GM21825 (cell line): ENCODE measurements around the gene SLC18A2.

Experiments used
- ATAC-seq: cut with Tn5 transposase; IDR thresholded peaks from one replicate; pipeline ENCODE4 v1.9.1; 2021; ENCODE audit warnings: mild to moderate bottlenecking, moderate library complexity; ENCODE audit not compliant: unreplicated experiment

Gene SLC18A2

DNA sequence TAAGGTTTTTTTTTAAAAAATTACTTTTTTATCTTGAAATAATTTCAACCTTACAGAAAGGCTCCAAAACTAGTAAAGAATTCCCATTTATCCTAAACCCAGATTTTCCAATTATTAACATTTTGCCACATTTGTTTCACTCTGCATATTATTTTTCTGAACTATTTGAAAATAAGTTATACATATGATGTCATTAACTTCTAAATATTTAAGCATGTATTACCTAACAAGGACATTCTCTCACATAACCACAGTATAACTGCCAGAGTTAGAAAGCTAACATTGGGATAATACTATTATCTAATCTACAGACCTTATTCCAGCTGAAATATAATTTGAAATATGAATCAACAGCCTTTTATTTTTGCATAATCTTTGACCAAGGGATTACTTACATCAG is 65.8 kb downstream of the SLC18A2 start:
- no peak for ATAC-seq

DNA sequence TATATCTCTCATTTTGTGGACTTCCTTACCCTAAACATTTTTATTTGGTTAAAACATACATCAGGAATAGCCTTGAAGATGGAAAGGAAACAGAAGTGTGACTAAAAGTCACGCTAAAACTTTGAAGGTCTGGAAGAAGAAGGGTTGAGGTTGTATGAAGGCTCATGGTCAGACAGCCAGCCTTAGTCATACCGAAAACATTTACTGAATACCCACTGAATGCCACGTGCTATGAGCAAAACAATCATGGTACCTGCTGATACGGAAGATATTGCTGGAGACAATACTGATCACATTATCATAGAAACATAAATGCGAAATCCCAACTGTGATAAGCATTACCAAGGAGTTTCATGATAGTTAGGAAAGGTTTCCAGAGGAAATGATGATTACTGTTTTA is 70.3 kb downstream of the SLC18A2 start:
- no peak for ATAC-seq

DNA sequence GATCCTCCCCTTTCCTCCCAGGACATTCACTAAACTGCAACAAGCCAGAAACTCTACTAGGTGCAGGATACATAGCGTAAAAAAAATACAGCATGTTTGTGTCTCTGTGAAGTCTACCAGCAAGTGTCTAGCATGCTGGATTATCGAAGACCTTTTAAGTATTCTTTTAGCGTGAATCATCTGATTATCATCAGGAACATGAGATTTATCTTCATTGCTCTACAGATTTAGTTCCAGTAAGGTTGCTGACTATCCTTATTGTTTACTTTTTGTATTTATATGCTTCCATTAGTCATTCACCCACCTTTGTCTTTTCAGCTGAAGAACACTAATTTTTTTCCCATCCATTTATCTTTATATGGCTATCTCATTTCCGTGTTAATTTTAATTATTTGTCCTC is 71.5 kb downstream of the SLC18A2 start:
- no peak for ATAC-seq

DNA sequence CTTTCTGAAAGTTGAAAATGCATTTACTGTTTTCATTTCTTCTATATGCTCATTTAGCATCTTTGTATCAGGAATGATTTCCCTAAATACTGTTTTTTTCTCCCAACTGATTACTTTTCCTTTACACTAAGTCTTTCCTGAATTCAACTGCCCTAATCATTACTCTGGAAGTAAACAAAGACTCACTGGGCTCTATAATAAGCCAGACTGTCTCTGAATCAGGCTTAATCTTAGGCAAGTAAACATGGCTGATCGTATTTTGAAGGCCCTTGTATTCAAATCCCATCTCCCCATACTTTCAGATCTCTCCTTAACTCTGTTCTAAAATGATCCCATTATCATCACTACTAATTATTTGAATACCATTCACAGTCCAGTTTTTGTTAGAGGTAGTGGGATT is 72.7 kb downstream of the SLC18A2 start:
- no peak for ATAC-seq

DNA sequence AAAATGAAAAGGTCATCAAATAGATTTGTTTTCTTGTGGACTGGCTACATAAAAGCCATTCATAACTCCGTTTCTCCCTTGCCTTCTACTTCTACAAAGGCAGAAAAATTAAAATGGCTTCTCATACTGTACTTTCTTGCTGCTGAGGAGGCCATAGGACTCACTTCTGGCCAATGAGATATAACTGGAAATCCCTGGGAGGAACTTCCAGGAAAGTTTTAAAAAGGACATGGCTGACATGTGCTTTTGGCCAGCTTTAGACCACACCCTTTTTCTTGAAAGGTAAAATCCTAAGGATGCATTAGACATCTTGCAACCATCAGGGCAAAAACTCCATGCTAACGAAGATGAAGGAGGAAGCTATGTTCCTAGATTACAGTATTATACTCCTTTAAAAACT is 75.8 kb downstream of the SLC18A2 start:
- no peak for ATAC-seq

DNA sequence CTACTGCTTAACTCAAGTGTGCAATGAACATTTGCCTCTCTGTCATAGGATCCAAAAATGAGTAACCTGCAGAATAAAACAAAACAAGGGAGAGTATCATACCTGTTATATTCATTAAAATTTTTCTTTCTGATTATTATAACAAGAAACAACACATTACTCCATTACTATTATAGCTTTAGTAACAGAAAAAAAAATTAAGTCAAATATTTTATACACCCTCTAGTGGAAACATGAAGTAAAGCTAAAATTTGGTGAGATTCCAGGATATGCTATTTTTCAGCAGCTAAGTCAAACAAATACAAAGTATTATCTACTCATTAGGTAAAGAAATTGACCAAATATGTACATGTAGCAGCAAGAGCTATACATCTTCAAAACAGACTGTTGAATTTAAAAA is 78.0 kb downstream of the SLC18A2 start:
- ATAC-seq = no peak

DNA sequence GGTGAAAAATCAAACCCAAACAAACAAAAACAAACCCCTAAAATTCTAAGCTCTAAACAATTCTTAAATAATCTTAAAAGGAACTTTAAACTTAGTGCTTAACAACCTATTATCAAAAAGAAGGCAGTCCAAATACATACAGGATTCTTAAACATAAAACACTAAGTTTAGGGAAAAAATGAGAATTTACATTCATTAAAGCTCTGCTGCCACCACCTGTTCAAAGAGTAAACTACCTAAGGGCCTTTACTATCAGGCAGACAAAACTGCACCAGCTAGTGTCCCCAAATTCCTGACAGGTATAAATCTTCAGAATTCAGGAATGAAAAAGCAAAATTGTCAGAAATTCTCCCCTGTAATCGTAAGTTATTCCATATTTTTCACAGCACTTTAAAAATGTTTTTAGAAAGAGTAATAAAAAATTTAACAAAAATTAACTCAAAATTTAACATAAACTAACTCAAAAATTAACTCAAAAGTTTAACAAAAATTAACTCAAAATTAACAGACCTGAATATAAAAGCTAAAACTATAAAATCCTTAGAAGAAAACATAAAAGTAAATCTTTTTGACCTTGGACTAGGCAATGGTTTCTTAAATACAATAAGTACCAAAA is 79.2 kb downstream of the SLC18A2 start:
- no peak for ATAC-seq

DNA sequence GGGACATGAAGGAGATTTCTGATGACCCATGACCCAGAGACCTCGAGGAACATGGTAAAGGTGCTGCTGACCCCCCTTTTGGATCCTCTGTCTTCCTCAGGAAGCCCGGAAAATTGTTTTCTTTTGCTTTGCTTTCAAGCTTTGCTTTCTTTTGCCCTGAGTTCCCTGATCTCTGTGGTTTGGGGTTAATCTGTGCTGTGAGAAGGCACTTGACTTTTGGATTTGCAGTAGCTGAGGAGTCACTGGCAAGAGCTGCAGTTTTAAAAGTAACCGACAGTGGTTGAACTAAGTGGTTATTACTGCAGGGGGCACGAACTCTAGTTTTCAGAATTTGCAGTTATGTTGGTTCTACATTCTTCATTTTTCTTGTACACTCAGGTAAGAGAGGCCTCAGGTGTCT is 81.3 kb downstream of the SLC18A2 start:
- ATAC-seq = no peak

DNA sequence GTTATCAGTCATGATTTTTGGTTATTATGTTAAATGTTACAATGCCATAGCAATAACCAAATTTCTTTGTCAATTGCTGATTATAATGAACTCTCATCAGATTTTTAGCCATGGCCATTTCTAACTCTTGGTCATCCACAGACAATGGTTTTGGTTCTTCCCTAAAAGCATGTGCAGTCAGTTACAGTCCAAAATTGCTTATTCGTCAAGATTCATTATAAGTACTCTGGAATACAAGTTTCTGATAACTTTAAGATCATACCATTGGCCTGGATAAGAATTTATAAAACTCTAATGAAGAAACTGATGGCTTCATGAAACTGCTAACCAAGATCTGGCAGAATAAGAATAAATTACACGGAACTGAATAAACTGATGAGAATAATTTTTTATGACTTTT is 83.5 kb downstream of the SLC18A2 start:
- no peak for ATAC-seq

DNA sequence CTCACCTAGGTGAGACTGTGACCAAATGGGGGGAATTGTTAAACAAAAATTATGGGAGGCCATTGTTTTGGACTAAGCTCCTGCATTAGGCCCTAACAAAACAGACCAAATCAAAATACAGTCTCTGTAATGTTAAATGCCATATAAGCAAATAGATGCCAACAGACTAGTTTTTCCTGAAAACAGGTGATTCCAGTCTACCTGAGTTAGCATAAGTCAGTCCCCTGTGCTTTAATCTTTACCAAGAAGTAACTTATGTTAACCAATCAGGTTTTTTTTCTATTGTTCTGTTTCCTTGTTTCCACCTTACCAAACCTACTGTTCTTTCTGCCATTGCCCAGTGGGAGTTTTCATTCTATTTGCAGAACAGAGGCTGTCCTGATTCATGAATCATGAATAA is 86.3 kb downstream of the SLC18A2 start:
- no peak for ATAC-seq
